Measurements from ENCODE around the gene ISLR.

Gene ISLR

GRCh38 chr15:74194572-74195559, 21.4 kb downstream of the ISLR start:
- DNase-seq (ENCODE audit: low spot score) = no peak

GRCh38 chr15:74196175-74196574, 22.7 kb downstream of the ISLR start:
- peak; percentile 20 for DNase-seq (ENCODE audit: low spot score)

- no peak for DNase-seq (ENCODE audit: low spot score)
Observed at GRCh38 chr15:74197176-74197965, 23.9 kb downstream of the ISLR start.

DNA sequence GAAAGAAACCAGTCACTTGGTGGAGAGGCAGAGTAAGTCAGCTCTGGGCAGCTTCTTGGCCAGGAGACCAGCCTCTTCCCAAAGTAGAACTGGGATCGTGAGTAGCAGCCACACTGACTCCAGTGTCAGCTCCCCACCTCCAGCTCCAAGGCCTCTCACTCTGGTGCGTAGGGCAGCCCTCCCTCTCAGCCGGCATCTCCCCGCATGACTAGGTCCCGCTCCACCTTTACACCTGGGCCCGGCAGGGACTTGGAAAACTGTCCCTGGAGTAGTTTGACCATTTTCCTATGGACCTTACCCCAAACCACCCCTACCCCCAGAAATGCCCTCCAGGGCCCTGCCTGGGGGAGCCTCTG, 25.8 kb downstream of the ISLR start:
- DNase-seq (ENCODE audit: low spot score) = no peak

GRCh38 chr15:74200412-74200815, 26.9 kb downstream of the ISLR start:
- DNase-seq (ENCODE audit: low spot score) = no peak

DNA sequence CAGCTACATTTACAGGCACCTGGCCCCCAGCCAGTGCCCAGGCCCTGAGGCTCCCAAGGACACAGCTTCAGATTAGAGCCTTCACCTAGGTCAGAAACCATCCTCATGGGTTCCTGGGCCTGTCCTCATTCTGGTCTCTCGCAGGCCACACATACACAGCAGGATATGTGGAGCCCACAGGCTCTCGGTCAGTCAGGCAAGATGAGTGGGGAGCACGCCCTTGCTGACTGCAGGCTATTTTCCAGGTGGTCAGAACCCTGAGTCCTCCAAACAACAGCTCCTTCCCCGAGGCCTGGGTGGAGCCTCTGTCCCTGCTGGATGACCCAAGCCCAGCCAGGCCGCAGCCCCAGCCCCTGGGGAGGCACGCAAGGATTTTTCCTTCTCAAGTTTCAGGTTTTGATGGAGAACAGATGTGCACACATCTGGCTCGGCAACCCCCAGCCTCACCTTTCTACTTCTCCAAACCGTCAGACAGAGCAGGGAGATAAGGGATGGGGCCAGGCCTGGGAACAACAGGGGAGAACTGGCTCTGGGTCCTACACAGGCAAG, 27.4 kb downstream of the ISLR start:
- no peak for DNase-seq (ENCODE audit: low spot score)

DNA sequence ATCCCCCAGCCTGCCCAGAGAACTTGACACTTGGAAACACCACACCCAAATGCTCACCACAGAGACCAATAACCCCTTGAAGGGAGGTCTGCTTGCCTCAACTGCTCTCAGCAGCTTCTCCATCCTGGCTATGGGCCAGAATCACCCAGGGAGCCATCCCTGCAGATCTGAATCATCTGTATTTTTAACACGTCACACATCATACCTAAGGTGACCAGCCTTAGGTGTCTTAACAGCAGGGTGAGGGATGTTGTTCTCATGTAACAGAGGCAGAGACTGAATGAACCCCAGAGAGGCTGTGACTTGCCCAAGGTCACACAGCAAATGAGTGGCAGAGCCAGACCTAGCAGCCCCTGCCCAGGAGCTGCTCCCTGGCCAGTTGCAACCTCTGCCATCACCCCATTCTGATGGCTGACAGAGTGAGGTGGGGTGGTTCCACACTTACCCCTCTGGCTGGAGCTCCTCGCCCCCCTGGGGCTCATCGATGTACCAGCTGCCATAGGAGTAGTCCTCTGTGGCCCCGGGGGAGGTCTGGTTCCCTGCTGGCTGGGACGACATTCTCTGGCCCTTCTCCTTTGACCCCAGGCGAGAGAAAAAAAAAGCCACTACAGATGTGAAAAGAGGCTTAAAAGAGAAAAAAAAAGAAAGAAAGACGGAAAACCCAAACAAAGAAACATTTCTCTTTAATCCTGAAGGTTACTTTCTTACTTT, 28.4 kb downstream of the ISLR start:
- DNase-seq (ENCODE audit: low spot score) = no peak

GRCh38 chr15:74202452-74203401, 29.2 kb downstream of the ISLR start, which contains the start of gene STRA6:
Gene STRA6 (minus strand): TSS chr15:74202787. CDS start chr15:74202267, 520 bp downstream.
- no peak for DNase-seq (ENCODE audit: low spot score)

DNA sequence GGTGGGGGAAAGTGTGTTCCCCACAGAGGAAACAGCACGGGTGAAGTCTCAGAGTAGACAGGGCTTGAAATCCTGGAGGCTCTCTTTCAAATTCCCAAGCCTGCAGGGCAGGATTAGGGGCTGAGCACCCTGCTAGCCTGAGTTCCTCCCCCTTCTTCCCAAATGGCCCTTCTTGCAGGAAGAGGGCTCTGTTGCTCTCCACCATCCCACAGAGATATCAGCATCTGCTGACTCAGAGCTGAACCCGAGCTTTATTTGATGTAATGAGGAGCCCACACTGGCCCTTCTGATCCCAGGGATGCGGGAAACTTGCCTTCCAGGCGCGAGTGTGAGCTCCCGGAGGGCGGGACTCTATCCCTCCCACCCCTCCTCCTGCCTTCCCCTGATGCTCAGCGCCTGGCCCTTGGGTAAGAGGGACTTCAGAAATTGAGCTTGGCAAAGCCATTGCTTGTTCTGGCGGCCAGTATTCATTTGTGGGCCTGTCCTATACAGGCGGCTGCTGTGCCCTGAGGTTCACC, 30.5 kb downstream of the ISLR start:
- DNase-seq (ENCODE audit: low spot score) = no peak

- no peak for DNase-seq (ENCODE audit: low spot score)
Observed at GRCh38 chr15:74205582-74205947, 32.1 kb downstream of the ISLR start.

- no peak for DNase-seq (ENCODE audit: low spot score)
Observed at GRCh38 chr15:74206801-74207281, 33.3 kb downstream of the ISLR start.

GRCh38 chr15:74207652-74208440, 34.3 kb downstream of the ISLR start:
- no peak for DNase-seq (ENCODE audit: low spot score)

DNA sequence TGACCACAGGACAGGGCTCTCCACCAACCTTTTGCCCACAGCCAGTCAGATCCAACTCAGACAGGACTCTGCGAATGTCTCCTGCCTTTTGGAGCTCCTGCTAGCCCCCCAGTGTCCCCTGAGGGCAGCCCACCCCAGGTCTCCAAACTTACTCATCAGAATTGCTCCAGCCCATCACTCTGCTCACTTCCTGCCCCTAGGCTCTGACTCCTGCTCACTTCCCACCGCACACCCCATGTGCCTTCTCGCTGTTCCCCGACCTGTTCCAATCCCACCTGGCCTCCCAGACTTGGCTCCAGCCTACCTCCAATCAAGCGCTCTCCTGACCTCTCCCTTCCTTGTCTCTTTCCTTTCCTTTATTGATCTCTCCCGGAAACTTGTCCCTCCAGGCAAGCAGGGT, 35.0 kb downstream of the ISLR start:
- no peak for DNase-seq (ENCODE audit: low spot score)

GRCh38 chr15:74208901-74209559, 35.5 kb downstream of the ISLR start:
- no peak for DNase-seq (ENCODE audit: low spot score)

DNA sequence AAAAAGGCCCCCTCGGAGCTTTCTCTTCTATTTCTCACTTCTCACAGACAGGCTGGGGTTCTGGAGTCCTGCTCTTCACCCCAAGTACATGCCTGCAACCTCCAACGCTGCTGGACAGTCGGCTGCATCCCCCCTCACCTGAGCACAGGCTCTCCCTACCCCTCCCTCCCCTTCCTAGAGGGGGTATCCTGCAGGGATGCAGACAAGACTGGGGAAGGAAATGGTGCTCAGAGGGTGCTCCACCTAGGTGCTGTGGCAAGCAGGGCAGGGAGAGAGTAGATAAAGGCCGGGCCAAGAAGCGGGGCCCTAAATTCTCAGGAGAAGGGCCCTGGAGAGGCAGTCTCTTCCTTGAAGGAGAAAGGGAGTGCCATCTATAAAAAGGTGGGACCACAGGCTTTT, 36.0 kb downstream of the ISLR start:
- no peak for DNase-seq (ENCODE audit: low spot score)

DNA sequence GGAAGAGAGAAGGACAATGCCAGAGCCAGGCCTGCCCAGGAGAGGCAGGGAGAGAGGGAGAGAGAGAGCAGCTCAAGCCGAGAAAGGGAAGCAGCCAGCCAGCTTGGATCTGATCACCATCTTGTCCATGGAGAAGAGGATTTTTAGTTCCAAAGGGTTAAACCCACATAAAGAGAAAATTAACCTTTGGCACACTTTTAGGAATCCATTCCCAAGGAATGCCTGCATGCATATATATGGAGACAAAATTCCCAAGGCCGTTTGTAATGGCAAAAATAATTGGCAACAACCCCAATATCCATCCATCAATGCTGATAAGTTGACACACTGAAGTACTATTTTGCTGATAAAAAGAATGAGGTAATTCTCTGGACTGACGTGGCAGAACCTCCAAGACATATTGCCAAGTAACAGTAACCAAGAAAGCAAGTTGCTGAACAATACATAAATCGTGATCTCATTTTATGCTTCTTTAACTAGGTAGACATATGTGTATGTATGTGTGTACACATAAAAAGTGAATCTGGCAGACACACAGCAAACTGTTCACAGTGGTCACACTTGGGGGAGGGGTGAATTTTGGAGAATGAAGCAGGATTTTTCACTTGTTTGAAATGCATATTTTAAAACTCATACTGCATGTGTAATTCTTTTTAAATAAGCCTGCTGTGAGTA, 36.6 kb downstream of the ISLR start:
- no peak for DNase-seq (ENCODE audit: low spot score)

GRCh38 chr15:74210729-74211128, 37.2 kb downstream of the ISLR start:
- no peak for DNase-seq (ENCODE audit: low spot score)

- DNase-seq (ENCODE audit: low spot score) = no peak
Observed at GRCh38 chr15:74211656-74212055, 38.1 kb downstream of the ISLR start.

- DNase-seq (ENCODE audit: low spot score) = no peak
Observed at GRCh38 chr15:74212494-74212893, 39.0 kb downstream of the ISLR start.
